ENCODE measurements around the gene ANKRD6.

The ANKRD6 gene

DNA sequence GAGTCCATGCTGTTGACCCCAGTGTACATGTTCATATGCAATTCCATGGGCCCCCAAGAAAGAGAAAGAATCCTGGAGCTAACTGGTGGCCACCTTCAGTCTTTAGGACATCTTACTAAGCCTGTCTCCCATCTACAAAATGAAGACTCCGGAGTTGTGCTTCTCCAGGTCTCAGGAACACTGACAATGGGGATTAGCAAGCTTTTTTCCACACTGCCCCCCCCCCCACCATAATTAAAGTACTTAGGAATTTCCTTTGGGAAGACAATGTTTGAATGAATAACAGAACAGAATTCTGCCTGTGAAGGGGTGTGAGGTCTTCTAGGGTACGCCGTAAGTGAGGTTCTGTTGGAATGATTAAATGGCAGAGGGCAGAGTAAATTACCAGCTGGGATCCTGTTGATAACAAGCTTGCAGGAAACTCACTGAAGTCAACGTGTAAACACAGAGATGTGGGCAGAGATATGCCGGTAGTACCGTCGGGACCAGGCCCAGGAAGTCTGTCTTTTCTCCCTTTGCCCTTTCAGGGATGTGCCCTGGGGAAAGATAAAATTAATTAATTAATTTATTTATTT is 63.1 kb downstream of the ANKRD6 start:
- Histone ChIP-seq H3K36me3 (replicated peaks) (no peaks in the 10 kb centered on the region), H3K27me3 (replicated peaks) (no peaks in the 10 kb centered on the region), H3K4me3 (ENCODE audit: low read depth, low read length) (no peak overlapping the region), H3K27ac (no peak overlapping the region)
- in situ Hi-C loops (cut with HindIII; ENCODE audit: low pct_ligation_motif_present, low sequenced_read_pairs): no loop called here
- TF ChIP-seq, protein P1, sequence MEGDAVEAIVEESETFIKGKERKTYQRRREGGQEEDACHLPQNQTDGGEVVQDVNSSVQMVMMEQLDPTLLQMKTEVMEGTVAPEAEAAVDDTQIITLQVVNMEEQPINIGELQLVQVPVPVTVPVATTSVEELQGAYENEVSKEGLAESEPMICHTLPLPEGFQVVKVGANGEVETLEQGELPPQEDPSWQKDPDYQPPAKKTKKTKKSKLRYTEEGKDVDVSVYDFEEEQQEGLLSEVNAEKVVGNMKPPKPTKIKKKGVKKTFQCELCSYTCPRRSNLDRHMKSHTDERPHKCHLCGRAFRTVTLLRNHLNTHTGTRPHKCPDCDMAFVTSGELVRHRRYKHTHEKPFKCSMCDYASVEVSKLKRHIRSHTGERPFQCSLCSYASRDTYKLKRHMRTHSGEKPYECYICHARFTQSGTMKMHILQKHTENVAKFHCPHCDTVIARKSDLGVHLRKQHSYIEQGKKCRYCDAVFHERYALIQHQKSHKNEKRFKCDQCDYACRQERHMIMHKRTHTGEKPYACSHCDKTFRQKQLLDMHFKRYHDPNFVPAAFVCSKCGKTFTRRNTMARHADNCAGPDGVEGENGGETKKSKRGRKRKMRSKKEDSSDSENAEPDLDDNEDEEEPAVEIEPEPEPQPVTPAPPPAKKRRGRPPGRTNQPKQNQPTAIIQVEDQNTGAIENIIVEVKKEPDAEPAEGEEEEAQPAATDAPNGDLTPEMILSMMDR (IDR thresholded peaks at IDR 0.05; ENCODE audit: low read depth, low read length, missing control alignments): no peak
- DNase-seq: no peak

DNA sequence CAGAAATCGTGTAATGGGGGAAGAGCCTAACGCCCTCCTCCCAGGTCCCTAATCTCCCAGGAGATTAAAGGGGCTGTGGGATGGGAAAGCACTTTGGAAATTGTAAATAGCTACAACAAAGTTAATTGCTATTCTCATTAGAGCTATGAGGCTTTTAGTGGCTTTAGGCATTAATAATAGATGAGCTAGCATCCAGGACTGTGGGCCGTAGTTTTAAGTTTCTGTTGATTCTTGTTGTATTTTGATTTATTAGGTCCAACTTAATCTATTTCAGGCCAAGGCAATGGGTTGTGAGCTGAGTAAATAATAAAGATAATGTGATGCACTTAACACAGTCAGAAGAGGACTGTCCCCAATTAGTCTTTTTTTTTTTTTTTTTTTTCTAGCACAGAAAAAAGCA is 67.7 kb downstream of the ANKRD6 start:
- Histone ChIP-seq H3K27ac (no peak overlapping the region), H3K4me3 (ENCODE audit: low read depth, low read length) (no peak overlapping the region), H3K36me3 (replicated peaks) (no peaks in the 10 kb centered on the region), H3K27me3 (replicated peaks) (no peaks in the 10 kb centered on the region)
- no peak for DNase-seq
- TF ChIP-seq, protein P1 (IDR thresholded peaks at IDR 0.05; ENCODE audit: low read depth, low read length, missing control alignments): no peak
- in situ Hi-C loops (cut with HindIII; ENCODE audit: low pct_ligation_motif_present, low sequenced_read_pairs): no loop called here

DNA sequence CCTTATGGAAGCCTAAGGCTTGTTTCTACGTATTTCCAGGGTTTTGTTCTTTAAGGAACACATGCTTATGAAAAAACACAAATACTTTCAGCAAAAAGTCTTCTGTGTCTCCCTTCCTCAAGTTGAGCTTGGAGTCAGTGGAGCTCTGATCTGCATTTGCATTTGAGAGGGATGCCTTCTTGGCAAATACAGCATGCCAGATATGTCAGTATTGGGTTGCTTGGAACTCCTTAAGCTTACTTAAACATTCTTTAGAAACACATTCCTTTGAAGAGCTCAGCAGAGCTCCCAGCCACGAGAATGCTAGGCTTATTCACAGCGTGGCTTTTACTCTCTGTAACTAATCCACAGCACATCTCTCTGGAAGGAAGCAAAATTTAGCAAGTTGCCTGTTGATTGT is 68.3 kb downstream of the ANKRD6 start:
- no peak for DNase-seq
- Histone ChIP-seq H3K27ac (no peak overlapping the region), H3K4me3 (ENCODE audit: low read depth, low read length) (no peak overlapping the region), H3K27me3 (replicated peaks) (no peaks in the 10 kb centered on the region), H3K36me3 (replicated peaks) (no peaks in the 10 kb centered on the region)
- TF ChIP-seq, protein P1 (IDR thresholded peaks at IDR 0.05; ENCODE audit: low read depth, low read length, missing control alignments): no peak
- in situ Hi-C loops (cut with HindIII; ENCODE audit: low pct_ligation_motif_present, low sequenced_read_pairs): no loop called here

DNA sequence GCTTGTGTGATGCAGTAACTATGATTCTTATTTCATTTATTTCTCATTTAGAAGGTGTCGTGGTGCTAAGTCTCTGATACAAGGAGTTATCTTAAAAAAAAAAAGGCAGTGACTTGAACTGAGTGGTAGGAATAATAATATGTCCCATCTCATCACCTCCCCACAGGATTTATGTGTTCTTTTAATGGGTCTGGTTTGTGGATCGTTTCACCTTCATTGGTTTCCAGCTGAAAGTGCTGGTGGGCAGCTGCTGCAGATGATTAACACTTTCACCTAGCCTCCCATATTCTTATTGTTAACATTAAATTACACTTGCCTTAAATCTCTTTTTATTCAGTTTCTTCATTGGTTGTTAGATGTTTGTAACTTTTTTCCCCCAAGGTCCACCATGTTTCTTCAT is 68.8 kb downstream of the ANKRD6 start:
- TF ChIP-seq, protein P1 (IDR thresholded peaks at IDR 0.05; ENCODE audit: low read depth, low read length, missing control alignments): no peak
- in situ Hi-C loops (cut with HindIII; ENCODE audit: low pct_ligation_motif_present, low sequenced_read_pairs): no loop called here
- no peak for DNase-seq

DNA sequence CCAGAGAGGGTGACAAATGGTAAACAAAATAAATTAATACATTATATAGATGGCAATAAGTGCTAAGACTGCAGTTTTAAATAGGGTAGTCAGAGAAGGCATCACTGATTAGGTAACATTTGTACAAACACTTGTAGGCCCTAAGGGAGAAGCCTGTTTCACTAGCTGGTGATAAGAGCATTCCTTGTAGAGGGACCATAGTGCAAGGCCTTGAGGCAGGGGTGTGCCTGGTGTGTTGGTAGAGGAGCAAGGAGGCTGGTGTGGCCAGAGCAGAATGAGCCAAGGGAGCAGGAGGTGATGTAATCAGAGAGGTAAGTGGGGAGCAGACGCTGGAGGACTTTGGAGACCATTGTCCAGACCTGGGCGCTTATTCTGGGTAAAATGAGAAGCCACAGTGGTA is 70.7 kb downstream of the ANKRD6 start:
- in situ Hi-C loops (cut with HindIII; ENCODE audit: low pct_ligation_motif_present, low sequenced_read_pairs): no loop called here
- H3K36me3 ChIP-seq (replicated peaks): no peaks in the 10 kb centered on the region
- H3K27me3 ChIP-seq (replicated peaks): no peaks in the 10 kb centered on the region
- no peak overlapping the region for H3K27ac ChIP-seq
- no peak for DNase-seq
- H3K4me3 ChIP-seq (ENCODE audit: low read depth, low read length): no peak overlapping the region
- TF ChIP-seq, protein P1 (IDR thresholded peaks at IDR 0.05; ENCODE audit: low read depth, low read length, missing control alignments): no peak

More for the DNA sequence above, 68.8 kb downstream of the ANKRD6 start:
- no peak overlapping the region for H3K27ac ChIP-seq
- H3K4me3 ChIP-seq (ENCODE audit: low read depth, low read length): no peak overlapping the region
- H3K36me3 ChIP-seq (replicated peaks): no peaks in the 10 kb centered on the region
- H3K27me3 ChIP-seq (replicated peaks): no peaks in the 10 kb centered on the region

DNA sequence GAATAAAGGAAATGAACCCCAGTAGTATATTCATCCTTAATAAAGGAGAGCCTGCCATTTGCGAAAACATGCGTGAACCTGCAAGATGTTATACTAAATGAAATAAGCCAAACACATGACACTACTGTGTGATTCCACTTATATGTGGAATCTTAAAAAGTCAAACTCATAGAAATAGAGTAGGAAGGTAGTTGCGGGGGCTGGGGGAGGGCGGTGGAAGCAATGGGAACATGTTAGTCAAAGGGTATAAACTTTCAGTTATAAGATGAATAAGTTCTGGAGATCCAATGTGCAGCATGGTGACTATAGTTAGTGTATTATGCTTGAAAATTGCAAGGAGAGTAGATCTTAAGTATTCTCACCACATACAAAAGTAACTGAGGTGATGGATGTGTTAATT is 72.9 kb downstream of the ANKRD6 start:
- Histone ChIP-seq H3K36me3 (replicated peaks) (no peaks in the 10 kb centered on the region), H3K4me3 (ENCODE audit: low read depth, low read length) (no peak overlapping the region), H3K27me3 (replicated peaks) (no peaks in the 10 kb centered on the region), H3K27ac (no peak overlapping the region)
- in situ Hi-C loops (cut with HindIII; ENCODE audit: low pct_ligation_motif_present, low sequenced_read_pairs): no loop called here
- no peak for DNase-seq
- TF ChIP-seq, protein P1 (IDR thresholded peaks at IDR 0.05; ENCODE audit: low read depth, low read length, missing control alignments): no peak

All from brain microvascular endothelial cell (primary cell).